G401.6 (cell line): ENCODE results near the gene DMD.

Experiments
- FAIRE-seq: peaks from 2 replicates; lab custom pipeline; 2012; peaks lifted over from hg19 to GRCh38; lab: Jason Lieb, UNC

Gene DMD

GRCh38 chrX:31092970-31093638, 2118.2 kb downstream of the DMD start:
- no peak for FAIRE-seq

- FAIRE-seq = no peak
Measured at GRCh38 chrX:31092476-31092875, 2118.9 kb downstream of the DMD start.

- FAIRE-seq = no peak
Measured at GRCh38 chrX:31091819-31092218, 2119.5 kb downstream of the DMD start.

- FAIRE-seq = no peak
Measured at GRCh38 chrX:31074522-31074921, 2136.8 kb downstream of the DMD start.

GRCh38 chrX:31071725-31072124, 2139.6 kb downstream of the DMD start, which contains the start of gene FTHL17:
Gene FTHL17, minus strand, starts transcription at chrX:31072041. Its CDS starts 88 bp downstream, at chrX:31071953.
- no peak for FAIRE-seq

- FAIRE-seq = no peak
Measured at GRCh38 chrX:31071262-31071661, 2140.1 kb downstream of the DMD start.

GRCh38 chrX:31070057-31070468, 2141.3 kb downstream of the DMD start:
- FAIRE-seq = no peak
